Neuronal stem cell (in vitro differentiated cells): ENCODE data around the gene COQ3.

Experiments used
- DNase-seq: peaks from one replicate; pipeline ENCODE4 v3.0.0-alpha.2; 2013; ENCODE audit warnings: low spot score
- H2AFZ ChIP-seq: one replicate; pipeline ENCODE4 v1.6.1; 2013; ENCODE audit warnings: mild to moderate bottlenecking, low read length, inconsistent platforms
- H2AK5ac ChIP-seq: 2 replicates; pipeline ENCODE4 v1.6.1; 2013; ENCODE audit warnings: low read depth, mild to moderate bottlenecking, inconsistent platforms, low read length, moderate library complexity, mixed read lengths
- H2BK120ac ChIP-seq: 2 replicates; pipeline ENCODE4 v1.6.1; 2013; ENCODE audit warnings: low read depth, mild to moderate bottlenecking, inconsistent platforms, low read length, moderate library complexity, mixed read lengths
- H2BK12ac ChIP-seq: one replicate; pipeline ENCODE4 v1.6.1; 2013; ENCODE audit warnings: low read length, inconsistent platforms
- H2BK15ac ChIP-seq: 2 replicates; pipeline ENCODE4 v1.6.1; 2013; ENCODE audit warnings: mild to moderate bottlenecking, low read length, inconsistent platforms, mixed read lengths
- H2BK5ac ChIP-seq: one replicate; pipeline ENCODE4 v1.6.1; 2013; ENCODE audit warnings: inconsistent platforms, mild to moderate bottlenecking, low read length, moderate library complexity
- H3K14ac ChIP-seq: one replicate; pipeline ENCODE4 v1.6.1; 2013; ENCODE audit warnings: low read length, inconsistent platforms
- H3K18ac ChIP-seq: 2 replicates; pipeline ENCODE4 v1.6.1; 2013; ENCODE audit warnings: low read length, inconsistent platforms
- H3K23ac ChIP-seq: 2 replicates; pipeline ENCODE4 v1.6.1; 2013; ENCODE audit warnings: low read depth, mild to moderate bottlenecking, mixed read lengths, low read length, inconsistent platforms; ENCODE audit not compliant: poor library complexity
- H3K27ac ChIP-seq: replicated peaks from 3 replicates; pipeline ENCODE4 v1.5.1; 2013; ENCODE audit warnings: low read length, inconsistent platforms
- H3K27me3 ChIP-seq, 3 experiments: 2 replicates each; pipeline ENCODE4 v1.6.1; 2013; ENCODE audit warnings: low read length in 3 of 3, mild to moderate bottlenecking in 2 of 3, inconsistent platforms in 1 of 3, low read depth in 1 of 3, mixed read lengths in 1 of 3, moderate library complexity in 1 of 3; ENCODE audit not compliant: control insufficient read depth in 3 of 3, insufficient read depth in 3 of 3
- H3K36me3 ChIP-seq, 2 donors: replicated peaks in 1 of 2; 2 replicates each; pipeline ENCODE4 v1.6.1; 2013; ENCODE audit warnings: low read length in 2 of 2; ENCODE audit not compliant: control insufficient read depth in 2 of 2, insufficient read depth in 2 of 2
- H3K4ac ChIP-seq: 2 replicates; pipeline ENCODE4 v1.6.1; 2013; ENCODE audit warnings: inconsistent platforms, mild to moderate bottlenecking, low read length, moderate library complexity
- H3K4me1 ChIP-seq, 2 donors: 1 replicate in 1 of 2; 2 replicates in 1 of 2; pipeline ENCODE4 v1.6.1; 2013; ENCODE audit warnings: low read length in 2 of 2, low read depth in 1 of 2; ENCODE audit not compliant: control insufficient read depth in 2 of 2, insufficient read depth in 1 of 2
- H3K4me2 ChIP-seq: one replicate; pipeline ENCODE4 v1.6.1; 2013; ENCODE audit warnings: mild to moderate bottlenecking, low read length, inconsistent platforms; ENCODE audit not compliant: insufficient read depth, poor library complexity, severe bottlenecking
- H3K4me3 ChIP-seq, 2 donors: 2 replicates each; pipeline ENCODE4 v1.5.1; 2013; ENCODE audit warnings: low read length in 2 of 2, mild to moderate bottlenecking in 2 of 2, inconsistent platforms in 1 of 2, moderate library complexity in 1 of 2
- H3K79me1 ChIP-seq: one replicate; pipeline ENCODE4 v1.6.1; 2013; ENCODE audit warnings: low read depth, mild to moderate bottlenecking, inconsistent platforms, low read length, moderate library complexity
- H3K9ac ChIP-seq: one replicate; pipeline ENCODE4 v1.6.1; 2013; ENCODE audit warnings: mild to moderate bottlenecking, low read depth, low read length, inconsistent platforms; ENCODE audit not compliant: poor library complexity
- H3K9me3 ChIP-seq, 2 donors: replicated peaks in 1 of 2; 2 replicates each; pipeline versions ENCODE3 to v1.6.1; 2013; ENCODE audit warnings: low read length in 2 of 2, mild to moderate bottlenecking in 2 of 2, inconsistent platforms in 1 of 2, low read depth in 1 of 2, mixed read lengths in 1 of 2, moderate library complexity in 1 of 2; ENCODE audit not compliant: control insufficient read depth in 2 of 2, insufficient read depth in 1 of 2
- H4K8ac ChIP-seq: one replicate; pipeline ENCODE4 v1.6.1; 2013; ENCODE audit warnings: low read depth, mild to moderate bottlenecking, inconsistent platforms, low read length, moderate library complexity
- H4K91ac ChIP-seq: one replicate; pipeline ENCODE4 v1.6.1; 2013; ENCODE audit warnings: low read length, low read depth, mild to moderate bottlenecking, inconsistent platforms; ENCODE audit not compliant: poor library complexity
- WGBS, 2 donors: extraction: QIAGEN DNeasy Blood & Tissue Kit; methylation state at CpG; one replicate each; pipeline ENCODE4 v1.1.7; 2013; ENCODE audit warnings: missing lambda C conversion rate in 2 of 2, mixed read lengths in 1 of 2; ENCODE audit not compliant: insufficient read length in 2 of 2, insufficient replicate concordance in 1 of 2; ENCODE audit errors: extremely low coverage in 2 of 2; 5-methylcytosine and 5-hydroxymethylcytosine counted together

COQ3 gene

DNA sequence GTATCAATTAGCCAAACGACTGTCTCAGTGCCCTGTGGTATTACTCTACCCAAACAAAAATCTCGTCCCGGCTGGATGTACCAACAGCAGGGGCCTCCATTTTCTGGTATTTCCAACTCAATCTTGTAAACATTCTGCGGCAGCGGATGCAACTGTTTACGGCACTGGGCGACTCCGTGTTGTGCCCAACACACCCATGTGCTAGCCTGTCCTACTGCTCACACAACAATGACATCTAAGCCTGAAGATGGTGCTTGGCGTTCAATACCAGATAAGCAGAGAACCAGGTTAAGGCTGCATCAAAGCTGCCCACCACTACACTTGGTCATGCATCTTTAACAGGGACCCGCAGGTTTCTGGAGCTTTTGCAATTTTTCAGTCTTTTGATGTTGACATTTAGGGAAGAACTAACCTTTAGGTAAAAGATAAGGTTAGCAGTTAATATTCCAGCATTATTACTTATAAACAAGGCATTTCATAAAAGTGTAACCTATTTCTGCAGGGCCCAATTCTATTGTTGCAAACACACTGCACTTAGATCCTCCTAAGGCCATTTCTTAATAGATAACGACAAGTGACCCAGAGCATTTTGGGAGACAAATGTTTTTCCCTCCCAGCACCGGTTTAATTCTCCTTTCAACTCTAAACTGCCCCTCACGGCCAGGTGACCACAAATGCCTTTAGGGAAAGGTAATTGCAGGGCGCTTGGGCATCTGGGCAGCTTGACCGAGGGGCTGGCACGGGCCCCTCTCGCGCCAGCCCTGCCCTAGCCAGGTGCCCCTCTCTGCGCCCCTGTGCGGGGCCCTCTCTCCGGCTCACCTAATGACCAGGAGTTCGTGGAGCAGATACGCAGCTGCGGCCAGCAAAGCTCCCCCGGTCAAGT is 45.5 kb downstream of the COQ3 start:
- H3K4me2 ChIP-seq: peak overlapping the region; percentile 58
- peak overlapping the region; percentile 97 for H2AFZ ChIP-seq
- H3K27ac ChIP-seq: no peak overlapping the region
- no peak overlapping the region for H2AK5ac ChIP-seq
- no peak overlapping the region for H3K23ac ChIP-seq
- no peaks in the 10 kb centered on the region for H3K79me1 ChIP-seq
- H4K91ac ChIP-seq: peak overlapping the region; percentile 24
- WGBS, 2 donors: no CpG with 5 or more reads among the region's 25 CpGs
- H4K8ac ChIP-seq: no peak overlapping the region
- peak overlapping the region; percentile 73 to 95 for H3K4me3 ChIP-seq
- no peak overlapping the region for H2BK12ac ChIP-seq
- peak overlapping the region; percentile 82 for H3K9ac ChIP-seq
- H2BK5ac ChIP-seq: peak overlapping the region; percentile 12
- peaks cover 6 to 20% of the 10 kb centered on the region in 2 donors for H3K4me1 ChIP-seq
- no peak overlapping the region for H3K4ac ChIP-seq
- H2BK120ac ChIP-seq: peak overlapping the region; percentile 40
- no peaks in the 10 kb centered on the region for H3K9me3 ChIP-seq
- H3K36me3 ChIP-seq: no peaks in the 10 kb centered on the region
- peak overlapping the region; percentile 97 for H3K18ac ChIP-seq
- no peak for DNase-seq
- H2BK15ac ChIP-seq: no peak overlapping the region
- H3K27me3 ChIP-seq: peaks cover 0 to 15% (median 4%) of the 10 kb centered on the region in 3 experiments
- H3K14ac ChIP-seq: no peak overlapping the region

DNA sequence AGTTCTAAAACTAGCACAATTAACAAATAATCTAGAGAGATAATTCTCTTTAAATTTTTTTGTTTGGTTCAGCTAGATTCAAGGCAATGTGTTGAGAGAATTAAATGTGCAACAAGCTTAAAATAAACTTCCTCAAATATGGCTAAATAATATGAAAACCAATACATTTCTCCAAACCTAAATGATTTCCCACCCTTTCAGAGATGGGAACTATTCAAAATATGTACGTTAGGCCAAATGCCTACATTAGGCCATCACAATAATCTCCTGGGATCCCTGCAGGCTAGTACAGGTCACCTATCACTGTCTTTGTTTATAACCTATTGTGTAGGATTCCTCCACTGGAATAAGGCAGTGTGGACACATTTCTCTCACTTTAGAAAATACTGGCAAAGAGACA is 46.2 kb downstream of the COQ3 start:
- H4K8ac ChIP-seq: no peak overlapping the region
- no peak overlapping the region for H2BK12ac ChIP-seq
- H3K23ac ChIP-seq: no peak overlapping the region
- H3K14ac ChIP-seq: no peak overlapping the region
- H2AFZ ChIP-seq: no peak overlapping the region
- H2BK15ac ChIP-seq: no peak overlapping the region
- WGBS, 2 donors: no CpG with 5 or more reads among the region's 1 CpG
- peak overlapping the region in 1 of 2 donors; percentile 73 for H3K4me3 ChIP-seq
- no peak overlapping the region for H3K18ac ChIP-seq
- no peak overlapping the region for H4K91ac ChIP-seq
- H3K9me3 ChIP-seq: no peaks in the 10 kb centered on the region
- H2BK5ac ChIP-seq: no peak overlapping the region
- H3K4me2 ChIP-seq: no peak overlapping the region
- no peak for DNase-seq
- H3K27ac ChIP-seq: no peak overlapping the region
- H3K36me3 ChIP-seq: no peaks in the 10 kb centered on the region
- peaks cover 6 to 20% of the 10 kb centered on the region in 2 donors for H3K4me1 ChIP-seq
- peaks cover 0 to 15% (median 4%) of the 10 kb centered on the region in 3 experiments for H3K27me3 ChIP-seq
- H3K4ac ChIP-seq: no peak overlapping the region
- no peaks in the 10 kb centered on the region for H3K79me1 ChIP-seq
- no peak overlapping the region for H3K9ac ChIP-seq
- H2BK120ac ChIP-seq: no peak overlapping the region
- no peak overlapping the region for H2AK5ac ChIP-seq

DNA sequence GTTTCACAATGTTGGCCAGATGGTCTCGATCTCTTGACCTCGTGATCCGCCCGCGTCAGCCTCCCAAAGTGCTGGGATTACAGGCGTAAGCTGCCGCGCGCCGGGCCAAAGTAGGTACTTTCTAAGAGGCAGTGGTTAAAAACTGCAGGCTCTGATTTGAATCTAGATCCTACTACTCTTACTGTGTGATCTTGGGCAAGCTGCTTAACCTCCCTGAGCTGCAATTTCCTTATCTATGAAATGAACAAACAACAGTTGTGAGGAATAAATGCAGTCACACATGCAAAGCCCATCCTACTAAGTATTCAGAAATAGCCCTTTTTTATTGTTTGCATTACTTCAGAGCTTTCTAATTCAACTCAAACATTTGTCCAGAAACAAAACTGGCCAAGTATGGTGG is 47.4 kb downstream of the COQ3 start:
- no peaks in the 10 kb centered on the region for H3K79me1 ChIP-seq
- no peaks in the 10 kb centered on the region for H3K9me3 ChIP-seq
- H3K4me3 ChIP-seq: no peak overlapping the region
- no peak overlapping the region for H2BK15ac ChIP-seq
- no peak overlapping the region for H3K23ac ChIP-seq
- no peak overlapping the region for H3K4me2 ChIP-seq
- no peak overlapping the region for H2AFZ ChIP-seq
- no peak overlapping the region for H4K8ac ChIP-seq
- no peak overlapping the region for H3K9ac ChIP-seq
- no peak overlapping the region for H3K18ac ChIP-seq
- peaks cover 0 to 6% of the 10 kb centered on the region in 2 donors for H3K36me3 ChIP-seq
- no peak overlapping the region for H3K14ac ChIP-seq
- no peak overlapping the region for H3K27ac ChIP-seq
- no peak overlapping the region for H4K91ac ChIP-seq
- no peak overlapping the region for H3K4ac ChIP-seq
- peaks cover 6 to 20% of the 10 kb centered on the region in 2 donors for H3K4me1 ChIP-seq
- H2AK5ac ChIP-seq: no peak overlapping the region
- DNase-seq: no peak
- no peak overlapping the region for H2BK12ac ChIP-seq
- peaks cover 0 to 11% (median 4%) of the 10 kb centered on the region in 3 experiments for H3K27me3 ChIP-seq
- WGBS, 2 donors: no CpG with 5 or more reads among the region's 10 CpGs
- H2BK120ac ChIP-seq: no peak overlapping the region
- H2BK5ac ChIP-seq: no peak overlapping the region

DNA sequence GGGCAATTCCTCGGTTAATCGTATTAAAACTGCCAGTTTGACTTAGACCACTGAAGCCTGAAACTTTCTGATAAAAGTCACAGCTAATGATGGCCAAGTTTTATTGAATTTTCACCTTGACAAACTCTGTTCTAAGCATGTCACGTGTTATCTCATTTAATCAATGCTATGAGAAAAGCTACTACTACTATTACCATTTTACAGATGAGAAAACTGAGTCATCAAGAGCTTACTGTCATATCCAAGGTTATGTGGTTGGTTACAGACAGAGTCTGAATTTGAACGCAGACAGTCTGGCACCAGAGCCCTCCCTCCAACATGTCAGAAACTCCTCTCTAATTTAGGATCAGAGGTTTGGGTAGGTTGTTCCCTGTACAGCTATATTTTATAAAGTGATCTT is 48.8 kb downstream of the COQ3 start:
- WGBS, 2 donors: no CpG with 5 or more reads among the region's 4 CpGs
- no peak overlapping the region for H3K4me3 ChIP-seq
- no peak for DNase-seq

More for the DNA sequence above, 48.8 kb downstream of the COQ3 start:
- Histone ChIP-seq H3K9me3 (no peaks in the 10 kb centered on the region), H3K14ac (no peak overlapping the region), H3K4ac (no peak overlapping the region), H3K4me1 (peaks cover 6 to 20% of the 10 kb centered on the region in 2 donors), H3K23ac (no peak overlapping the region), H2BK15ac (no peak overlapping the region), H3K9ac (no peak overlapping the region), H2BK12ac (no peak overlapping the region), H4K91ac (no peak overlapping the region), H3K18ac (no peak overlapping the region), H2BK5ac (no peak overlapping the region), H3K27ac (no peak overlapping the region), H3K36me3 (peaks cover 0 to 6% of the 10 kb centered on the region in 2 donors), H3K79me1 (no peaks in the 10 kb centered on the region), H4K8ac (no peak overlapping the region), H3K4me2 (no peak overlapping the region), H2AK5ac (no peak overlapping the region), H2BK120ac (no peak overlapping the region), H3K27me3 (no peaks in the 10 kb centered on the region), H2AFZ (no peak overlapping the region)
